Epithelial cell of esophagus (primary cell): ENCODE results near the gene CDR2.

ENCODE experiments used
- DNase-seq: peaks from one replicate; pipeline ENCODE4 v3.0.0; 2010; ENCODE audit warnings: low read depth
- H3K4me3 ChIP-seq: 2 replicates; pipeline ENCODE4 v1.5.1; 2011; ENCODE audit warnings: mild to moderate bottlenecking, low read length, control low read depth
- CTCF ChIP-seq: IDR thresholded peaks from 2 replicates; pipeline ENCODE4 v1.5.1; 2011; ENCODE audit warnings: low read depth, mild to moderate bottlenecking, low read length, control low read depth, inconsistent platforms; ENCODE audit not compliant: insufficient read depth; ENCODE audit errors: missing control alignments

The CDR2 gene

GRCh38 chr16:22380529-22380928 lies 6.1 kb upstream of the CDR2 start:
- no peak overlapping the region for H3K4me3 ChIP-seq
- DNase-seq: no peak
- TF ChIP-seq CTCF: no peak

- H3K4me3 ChIP-seq: no peak overlapping the region
- no peak for TF ChIP-seq CTCF
- DNase-seq: no peak
Observed at GRCh38 chr16:22379656-22380055, 5.2 kb upstream of the CDR2 start.

GRCh38 chr16:22375963-22376640 lies 1.7 kb upstream of the CDR2 start:
- no peak overlapping the region for H3K4me3 ChIP-seq
- no peak for DNase-seq
- TF ChIP-seq CTCF: no peak

- peak overlapping the region; percentile 74 for H3K4me3 ChIP-seq
- no peak for DNase-seq
- TF ChIP-seq CTCF: no peak
Observed at GRCh38 chr16:22375117-22375962, 921 bp upstream of the CDR2 start.

GRCh38 chr16:22373662-22374310 lies 633 bp downstream of the CDR2 start:
- peak overlapping the region; percentile 74 for H3K4me3 ChIP-seq
- no peak for TF ChIP-seq CTCF
- peak; percentile 27 for DNase-seq

- no peak for DNase-seq
Observed at GRCh38 chr16:22372882-22373661, 1.3 kb downstream of the CDR2 start.

More at GRCh38 chr16:22372882-22373661, 1.3 kb downstream of the CDR2 start:
- H3K4me3 ChIP-seq: peak overlapping the region; percentile 74
- TF ChIP-seq CTCF: no peak
